Heart left ventricle (tissue), 16 donors: Measurements from ENCODE around the gene VPS37C. TPM values are rescaled to one million over a fixed set of nuclear protein-coding genes. Genes with fewer than 3 reads are reported as not detected.

ENCODE experiments used
- ATAC-seq, 4 donors: fragments of 200-7000 bp; cut with Tn5 transposase; one replicate each; pipeline ENCODE4 v1.9.1; 2020 to 2022; ENCODE audit warnings: moderate library complexity in 4 of 4, mild to moderate bottlenecking in 3 of 4, moderate number of reproducible peaks in 1 of 4
- DNase-seq, 5 donors: peaks; one replicate each; pipeline ENCODE4 v3.0.0-alpha.2; 2020
- H3K27ac ChIP-seq, 12 donors: fragments of 200-600 bp; sonication (generic) in 4 of 12; one replicate each; pipeline versions ENCODE4 v1.5.0 to v1.8.0; 2016 to 2022; ENCODE audit warnings: mild to moderate bottlenecking in 2 of 12
- H3K27me3 ChIP-seq, 9 donors: fragments of 200-600 bp; sonication (generic) in 2 of 9; one replicate each; pipeline versions ENCODE4 v1.5.1 to v1.8.0; 2016 to 2022; ENCODE audit warnings: mild to moderate bottlenecking in 3 of 9
- H3K36me3 ChIP-seq, 9 donors: fragments of 200-600 bp; sonication (generic) in 2 of 9; one replicate each; pipeline versions ENCODE4 v1.5.0 to v1.8.0; 2018 to 2022; ENCODE audit warnings: mild to moderate bottlenecking in 2 of 9
- H3K4me1 ChIP-seq, 12 donors: fragments of 200-600 bp; sonication (generic) in 4 of 12; one replicate each; pipeline versions ENCODE4 v1.5.0 to v1.8.0; 2016 to 2022; ENCODE audit warnings: mild to moderate bottlenecking in 3 of 12
- H3K4me3 ChIP-seq, 12 donors: fragments of 200-600 bp; sonication (generic) in 4 of 12; one replicate each; pipeline versions ENCODE4 v1.5.0 to v1.8.0; 2017 to 2022; ENCODE audit warnings: mild to moderate bottlenecking in 9 of 12, moderate library complexity in 4 of 12
- H3K9me3 ChIP-seq, 12 donors: fragments of 200-600 bp; sonication (generic) in 4 of 12; one replicate each; pipeline versions ENCODE4 v1.5.0 to v1.8.0; 2016 to 2022; ENCODE audit warnings: mild to moderate bottlenecking in 1 of 12
- CTCF ChIP-seq, 12 donors: fragments of 200-600 bp; sonication (generic) in 4 of 12; IDR thresholded peaks; one replicate each; pipeline versions ENCODE4 v1.5.0 to v1.8.0; 2018 to 2022; ENCODE audit warnings: antibody characterized with exemption in 12 of 12, mild to moderate bottlenecking in 5 of 12
- POLR2A ChIP-seq, 2 donors: fragments of 450-650 bp; IDR thresholded peaks; one replicate each; pipeline ENCODE4 v1.6.1; 2017; ENCODE audit warnings: antibody characterized with exemption in 2 of 2, mild to moderate bottlenecking in 2 of 2, moderate library complexity in 2 of 2
- WGBS, 4 donors: extraction: QIAGEN DNeasy Blood & Tissue Kit in 2 of 4; methylation state at CpG; one replicate each; pipeline versions ENCODE4 v1.1.5 to v1.1.7; 2013 to 2018; 5-methylcytosine and 5-hydroxymethylcytosine counted together
- intact Hi-C, 10 donors: fragments of 100-400 bp; cut with DNase I; formaldehyde crosslinking; loops; one replicate each; pipeline versions ENCODE4 v1.11.1 to v1.14.2; 2022
- polyA plus RNA-seq, 2 donors: library from polyadenylated mRNA; stranded (reverse); fragments of 200-250 nt; gene quantifications; one replicate each; pipeline ENCODE4 v1.2.3, GENCODE V29; 2013
- total RNA-seq, 9 donors: library from RNA; depleted of rRNA in 2 of 9; stranded (reverse); fragments of >200 nt in 2 of 9; fragmentation: NEBNext Ultra II Directional in 3 of 9; extraction: Animal tissue kit (Norgen Biotek cat#: 25700) in 3 of 9; gene quantifications; one replicate each; pipeline versions ENCODE4 v1.1.0 to v1.2.4, GENCODE V29; 2016 to 2023
- donor health status: ischemic (EF 13 %, LVEDD 7.1; RV severe dilation, severe dysfunction).
- donor health status: healthy with polysubstance abuse.
- donor health status: DM: no; HTN: yes; CAD: no.
- donor health status: DM: no; HTN: no; CAD: no.
- donor health status: ischemic (EF 25% LVEDD 6.9; RV normal size, moderate dysfunction).
- donor health status: ischemic (EF 25% LVEDD 5.7; RV mildly dilated, moderate dysfunction).
- donor health status: healthy.
- donor health status: DM: yes; HTN: yes; CAD: no.
- donor health status: ischemic (EF 35%, LVEDD 5.7; RV mildly dilated, moderate dysfunction).
- donor health status: nonischemic (EF 11% LVEDD 7.7; RV severe dilation, severe dysfunction).
- donor health status: DM: yes; HTN: yes; CAD: no.
- donor health status: PGD.
- donor health status: ischemic (EF 29% LVEDD 5.4; RV normal size, mild dysfunction).
- donor health status: nonischemic (EF 23%, LVEDD 6.1; RV moderate dilation, normal function).

The VPS37C gene
- total and polyA plus RNA-seq, 11 donors = 11.0 to 29.0 (median 17.1) TPM

- TF ChIP-seq CTCF (IDR thresholded peaks at IDR 0.05) = no peak
- TF ChIP-seq POLR2A (IDR thresholded peaks at IDR 0.05) = no peak
- Histone ChIP-seq H3K9me3 (no peaks in the 10 kb centered on the region), H3K4me1 (peaks cover 0 to 36% (median 30%) of the 10 kb centered on the region in 12 donors)
Observed at GRCh38 chr11:61142424-61142823, 18.8 kb downstream of the VPS37C start.

GRCh38 chr11:61141601-61142028 lies 19.6 kb downstream of the VPS37C start:
- Histone ChIP-seq H3K27me3 (no peaks in the 10 kb centered on the region), H3K4me1 (peaks cover 0 to 36% (median 29%) of the 10 kb centered on the region in 12 donors), H3K27ac (no peak overlapping the region), H3K4me3 (no peak overlapping the region), H3K9me3 (no peaks in the 10 kb centered on the region), H3K36me3 (peaks cover 0 to 25% (median 11%) of the 10 kb centered on the region in 9 donors)
- TF ChIP-seq CTCF (IDR thresholded peaks at IDR 0.05) = no peak
- no peak for TF ChIP-seq POLR2A (IDR thresholded peaks at IDR 0.05)
- 62 to 77% (median 72%) methylated on average over 8 to 10 of the region's 10 CpGs for WGBS, 4 donors
- ATAC-seq = peak in 2 of 4 donors; percentile 14 to 54
- DNase-seq = peak in 1 of 5 donors; percentile 52
- intact Hi-C loops = no loop called here

More at GRCh38 chr11:61142424-61142823, 18.8 kb downstream of the VPS37C start:
- Histone ChIP-seq H3K27ac (no peak overlapping the region), H3K36me3 (peaks cover 0 to 21% (median 3%) of the 10 kb centered on the region in 9 donors), H3K27me3 (no peaks in the 10 kb centered on the region), H3K4me3 (no peak overlapping the region)
- intact Hi-C loops = no loop called here
- DNase-seq (no peak), ATAC-seq (no peak)
- WGBS, 4 donors = 94 to 100% (median 100%) methylated on average over 1 of the region's 1 CpG

- DNase-seq = peak in 2 of 5 donors; percentile 10 to 12
- intact Hi-C loops = no loop called here
- Histone ChIP-seq H3K27me3 (no peaks in the 10 kb centered on the region), H3K36me3 (peaks cover 0 to 24% (median 10%) of the 10 kb centered on the region in 9 donors), H3K4me3 (no peak overlapping the region), H3K9me3 (no peaks in the 10 kb centered on the region), H3K27ac (no peak overlapping the region), H3K4me1 (peaks cover 0 to 36% (median 29%) of the 10 kb centered on the region in 12 donors)
- TF ChIP-seq CTCF (IDR thresholded peaks at IDR 0.05) (no peak), POLR2A (IDR thresholded peaks at IDR 0.05) (no peak)
- ATAC-seq = no peak
- WGBS, 4 donors = 81 to 89% (median 87%) methylated on average over 4 of the region's 4 CpGs
Observed at GRCh38 chr11:61140416-61140815, 20.8 kb downstream of the VPS37C start.

GRCh38 chr11:61139387-61139786 lies 21.8 kb downstream of the VPS37C start:
- H3K27ac ChIP-seq = peak overlapping the region in 3 of 12 donors; percentile 1 to 34 (median 26)
- ATAC-seq = peak in 2 of 4 donors; percentile 6 to 37
- TF ChIP-seq POLR2A (IDR thresholded peaks at IDR 0.05) (no peak), CTCF (IDR thresholded peaks at IDR 0.05) (no peak)
- intact Hi-C loops = loop anchor here in 1 of 10 donors (10.0 kb wide), 1 partner anchor 235 kb away; the partner anchor contains the start of gene PRPF19
- no peaks in the 10 kb centered on the region for H3K27me3 ChIP-seq
- peak overlapping the region in 1 of 12 donors; percentile 15 for H3K4me3 ChIP-seq
- WGBS, 4 donors = 29 to 41% (median 31%) methylated on average over 6 of the region's 6 CpGs
- no peaks in the 10 kb centered on the region for H3K9me3 ChIP-seq
- peaks cover 0 to 18% (median 12%) of the 10 kb centered on the region in 9 donors for H3K36me3 ChIP-seq
- peak in 1 of 5 donors; percentile 24 for DNase-seq
- H3K4me1 ChIP-seq = peaks cover 0 to 37% (median 29%) of the 10 kb centered on the region in 12 donors
